ENCODE results near the gene MUC5B.

DNA sequence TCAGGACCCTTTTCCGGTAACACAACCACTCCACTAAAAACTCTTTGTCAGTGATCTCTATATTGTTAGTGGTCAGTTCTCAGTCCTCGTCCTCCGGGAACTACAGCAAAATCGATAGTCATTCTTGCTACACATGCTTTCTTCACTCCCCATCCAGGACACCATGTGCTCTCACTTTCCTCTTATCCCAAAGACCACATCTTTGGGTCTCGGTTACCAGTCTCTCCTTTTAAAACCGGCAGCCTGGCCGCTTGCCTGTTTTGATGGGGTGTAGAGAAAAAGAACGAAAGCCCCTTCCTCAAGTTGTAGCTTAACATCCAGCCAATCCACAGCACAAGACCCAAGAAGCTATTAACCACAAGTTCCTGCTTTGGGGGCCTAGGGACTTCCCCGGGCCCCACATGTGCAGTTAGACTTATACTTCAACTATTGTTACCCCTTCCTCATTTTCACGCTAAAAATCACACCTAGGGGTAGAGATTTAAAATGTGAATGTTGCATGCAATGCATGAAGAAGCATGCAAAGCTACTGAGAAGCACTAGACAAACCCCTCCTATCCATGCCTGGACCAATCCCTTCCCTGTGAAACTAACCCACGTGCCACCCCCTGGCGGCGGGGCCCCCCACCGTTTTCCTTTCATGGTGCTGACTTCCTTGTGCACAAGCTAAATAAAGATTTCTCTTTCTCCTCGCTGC, 88.1 kb downstream of the MUC5B start:
- TF ChIP-seq POLR2AphosphoS5 (IDR thresholded peaks at IDR 0.05; ENCODE audit: low read depth, low read length) (no peak), FOXP2 (optimal IDR thresholded peaks at IDR 0.05; ENCODE audit: borderline replicate concordance, extremely low read depth, extremely low read length, insufficient read depth) (no peak)
- TF ChIP-seq, protein P1, sequence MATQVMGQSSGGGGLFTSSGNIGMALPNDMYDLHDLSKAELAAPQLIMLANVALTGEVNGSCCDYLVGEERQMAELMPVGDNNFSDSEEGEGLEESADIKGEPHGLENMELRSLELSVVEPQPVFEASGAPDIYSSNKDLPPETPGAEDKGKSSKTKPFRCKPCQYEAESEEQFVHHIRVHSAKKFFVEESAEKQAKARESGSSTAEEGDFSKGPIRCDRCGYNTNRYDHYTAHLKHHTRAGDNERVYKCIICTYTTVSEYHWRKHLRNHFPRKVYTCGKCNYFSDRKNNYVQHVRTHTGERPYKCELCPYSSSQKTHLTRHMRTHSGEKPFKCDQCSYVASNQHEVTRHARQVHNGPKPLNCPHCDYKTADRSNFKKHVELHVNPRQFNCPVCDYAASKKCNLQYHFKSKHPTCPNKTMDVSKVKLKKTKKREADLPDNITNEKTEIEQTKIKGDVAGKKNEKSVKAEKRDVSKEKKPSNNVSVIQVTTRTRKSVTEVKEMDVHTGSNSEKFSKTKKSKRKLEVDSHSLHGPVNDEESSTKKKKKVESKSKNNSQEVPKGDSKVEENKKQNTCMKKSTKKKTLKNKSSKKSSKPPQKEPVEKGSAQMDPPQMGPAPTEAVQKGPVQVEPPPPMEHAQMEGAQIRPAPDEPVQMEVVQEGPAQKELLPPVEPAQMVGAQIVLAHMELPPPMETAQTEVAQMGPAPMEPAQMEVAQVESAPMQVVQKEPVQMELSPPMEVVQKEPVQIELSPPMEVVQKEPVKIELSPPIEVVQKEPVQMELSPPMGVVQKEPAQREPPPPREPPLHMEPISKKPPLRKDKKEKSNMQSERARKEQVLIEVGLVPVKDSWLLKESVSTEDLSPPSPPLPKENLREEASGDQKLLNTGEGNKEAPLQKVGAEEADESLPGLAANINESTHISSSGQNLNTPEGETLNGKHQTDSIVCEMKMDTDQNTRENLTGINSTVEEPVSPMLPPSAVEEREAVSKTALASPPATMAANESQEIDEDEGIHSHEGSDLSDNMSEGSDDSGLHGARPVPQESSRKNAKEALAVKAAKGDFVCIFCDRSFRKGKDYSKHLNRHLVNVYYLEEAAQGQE (IDR thresholded peaks at IDR 0.05; ENCODE audit: insufficient read depth in 1 of 2, low read depth in 2 of 2, low read length in 2 of 2) = no peak
